Stimulated activated CD8-positive, alpha-beta memory T cell treated with anti-CD3 and anti-CD28 coated beads, Interleukin-12 subunit alpha, Interleukin-12 subunit beta, amount 100 ng/mL, for 4 hours (primary cell): Measurements from ENCODE around the gene LHX4.

ENCODE experiments used
- DNase-seq: peaks from one replicate; pipeline ENCODE4 v3.0.0-alpha.2; 2020; ENCODE audit warnings: low read depth

LHX4 gene

GRCh38 chr1:180299479-180300221 is 69.6 kb downstream of the LHX4 start:
- DNase-seq = no peak

DNA sequence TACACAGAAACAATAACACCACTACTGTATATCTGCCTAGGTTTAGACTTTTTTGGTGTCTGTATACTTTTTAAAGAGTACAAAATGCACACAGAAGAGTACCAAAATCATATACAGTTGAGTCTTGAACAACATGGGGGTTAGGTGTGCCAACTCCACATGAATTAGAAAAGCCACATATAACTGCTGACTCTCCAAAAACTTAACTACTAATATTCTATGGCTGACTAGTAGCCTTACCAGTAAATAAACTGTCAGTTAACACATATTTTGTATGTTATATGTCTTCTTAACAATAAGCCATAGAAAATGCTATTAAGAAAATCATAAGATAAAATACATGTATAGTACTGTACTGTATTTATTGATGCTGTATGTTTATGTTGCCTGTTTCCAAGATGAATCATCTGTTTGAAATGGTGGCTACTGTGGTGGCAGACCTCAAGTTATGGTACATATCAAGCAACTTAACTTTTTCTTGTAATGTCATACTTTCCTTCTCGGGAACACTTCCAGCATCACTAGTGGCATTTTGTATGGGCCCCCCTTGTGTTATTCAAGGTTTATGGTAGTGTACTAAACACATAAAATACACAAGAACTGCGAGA is 71.2 kb downstream of the LHX4 start:
- DNase-seq = no peak

GRCh38 chr1:180309338-180309737 is 79.3 kb downstream of the LHX4 start:
- no peak for DNase-seq

- no peak for DNase-seq
Observed at GRCh38 chr1:180310095-180310494, 80.0 kb downstream of the LHX4 start.

- DNase-seq = no peak
Observed at GRCh38 chr1:180311011-180311730, 81.1 kb downstream of the LHX4 start.

- DNase-seq = no peak
Observed at GRCh38 chr1:180312926-180313325, 82.9 kb downstream of the LHX4 start.

GRCh38 chr1:180327089-180327488 is 97.0 kb downstream of the LHX4 start:
- DNase-seq = no peak
